ENCODE data around the gene ZNRF3.

DNA sequence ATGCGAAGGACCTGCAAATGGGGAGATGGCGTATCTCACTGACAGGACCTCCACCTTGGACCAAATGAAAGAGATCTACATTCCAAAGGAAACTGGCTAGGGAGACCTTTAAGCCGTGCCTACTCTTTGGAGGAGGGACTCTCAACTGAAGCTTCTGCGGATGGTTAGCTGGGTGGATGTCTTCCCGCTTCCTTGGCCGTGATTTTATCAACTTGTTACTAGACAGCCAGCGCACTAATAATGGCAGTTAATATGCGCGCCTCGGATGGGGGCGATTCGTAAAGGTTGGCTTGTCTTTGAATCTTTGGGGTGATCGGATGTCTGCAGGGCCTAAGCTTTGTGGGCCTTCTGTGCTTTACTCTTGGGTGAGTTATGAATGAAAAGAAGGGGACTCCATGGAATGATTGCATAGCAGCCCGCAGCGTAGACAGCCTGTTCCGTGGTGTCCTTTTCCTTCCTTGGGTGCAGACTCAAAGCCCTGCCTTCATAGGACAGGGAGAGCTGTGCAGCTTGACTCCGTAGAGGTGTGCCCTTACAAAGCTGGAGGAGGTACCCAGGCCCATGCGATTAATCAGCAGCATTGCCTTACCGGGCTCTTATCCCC lies 1.5 kb downstream of the ZNRF3 start:
- TF ChIP-seq, protein P1, sequence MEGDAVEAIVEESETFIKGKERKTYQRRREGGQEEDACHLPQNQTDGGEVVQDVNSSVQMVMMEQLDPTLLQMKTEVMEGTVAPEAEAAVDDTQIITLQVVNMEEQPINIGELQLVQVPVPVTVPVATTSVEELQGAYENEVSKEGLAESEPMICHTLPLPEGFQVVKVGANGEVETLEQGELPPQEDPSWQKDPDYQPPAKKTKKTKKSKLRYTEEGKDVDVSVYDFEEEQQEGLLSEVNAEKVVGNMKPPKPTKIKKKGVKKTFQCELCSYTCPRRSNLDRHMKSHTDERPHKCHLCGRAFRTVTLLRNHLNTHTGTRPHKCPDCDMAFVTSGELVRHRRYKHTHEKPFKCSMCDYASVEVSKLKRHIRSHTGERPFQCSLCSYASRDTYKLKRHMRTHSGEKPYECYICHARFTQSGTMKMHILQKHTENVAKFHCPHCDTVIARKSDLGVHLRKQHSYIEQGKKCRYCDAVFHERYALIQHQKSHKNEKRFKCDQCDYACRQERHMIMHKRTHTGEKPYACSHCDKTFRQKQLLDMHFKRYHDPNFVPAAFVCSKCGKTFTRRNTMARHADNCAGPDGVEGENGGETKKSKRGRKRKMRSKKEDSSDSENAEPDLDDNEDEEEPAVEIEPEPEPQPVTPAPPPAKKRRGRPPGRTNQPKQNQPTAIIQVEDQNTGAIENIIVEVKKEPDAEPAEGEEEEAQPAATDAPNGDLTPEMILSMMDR (IDR thresholded peaks at IDR 0.05; ENCODE audit: insufficient read depth, low read length, poor library complexity, severe bottlenecking), result no peak
- TF ChIP-seq EZH2phosphoT487 (conservative IDR thresholded peaks at IDR 0.05; ENCODE audit: low read length), result no peak

All from SU-DHL-6 (cell line).